ENCODE data around the gene EYA2.
"Not testable (repeated sequence)": the region's sequence is repeated elsewhere in the genome, so short reads cannot be mapped to it uniquely, and the experiment has no call there.

Gene EYA2

DNA sequence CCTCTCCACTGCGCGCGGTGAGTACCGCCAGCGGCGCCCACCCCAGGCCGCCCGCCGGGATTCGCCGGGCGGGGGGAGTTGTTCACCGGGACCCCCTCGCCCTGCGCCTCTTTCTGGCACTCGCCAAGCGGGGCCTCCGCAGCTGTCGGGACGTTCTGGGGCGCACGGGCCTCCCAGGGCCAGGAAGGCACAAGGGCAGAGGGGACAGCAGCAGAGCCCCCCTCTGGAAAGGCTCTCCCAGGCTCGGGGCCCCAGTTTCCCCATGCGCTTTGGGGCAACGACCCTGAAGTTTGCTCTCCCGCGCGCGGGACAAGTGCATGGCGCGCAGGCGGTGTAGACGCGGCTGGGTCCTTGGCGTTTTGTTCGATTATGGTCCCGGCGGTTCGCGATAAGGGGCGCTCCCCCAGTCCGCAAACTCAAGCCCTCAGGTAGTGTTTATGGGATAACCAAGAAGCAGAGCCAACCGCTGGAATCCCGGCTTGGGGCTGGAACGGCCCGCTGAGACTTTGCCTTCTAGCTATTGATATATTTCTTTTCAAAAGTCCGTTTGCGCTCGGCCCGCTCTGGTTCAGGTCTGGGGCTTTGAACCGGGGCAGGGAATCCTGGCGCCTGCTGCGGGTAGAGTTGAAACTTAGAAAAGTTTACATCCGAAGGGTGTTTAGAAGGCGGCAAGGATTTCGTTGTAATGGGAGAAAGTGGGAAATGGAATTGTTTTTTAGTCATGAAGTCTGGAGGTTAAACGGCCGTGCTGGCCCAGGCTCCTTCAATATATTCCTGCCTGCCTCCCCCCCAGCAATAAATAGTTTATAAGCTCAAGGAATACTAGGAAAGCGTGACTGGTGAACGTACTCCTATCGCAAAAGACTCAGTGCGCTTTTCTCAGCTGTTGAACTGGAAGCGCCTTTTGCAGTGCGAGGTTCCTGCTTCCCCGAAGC is 595 bp downstream of the EYA2 start:
- no peak for DNase-seq (ENCODE audit: low read depth in 1 of 2, low spot score in 1 of 2)

DNA sequence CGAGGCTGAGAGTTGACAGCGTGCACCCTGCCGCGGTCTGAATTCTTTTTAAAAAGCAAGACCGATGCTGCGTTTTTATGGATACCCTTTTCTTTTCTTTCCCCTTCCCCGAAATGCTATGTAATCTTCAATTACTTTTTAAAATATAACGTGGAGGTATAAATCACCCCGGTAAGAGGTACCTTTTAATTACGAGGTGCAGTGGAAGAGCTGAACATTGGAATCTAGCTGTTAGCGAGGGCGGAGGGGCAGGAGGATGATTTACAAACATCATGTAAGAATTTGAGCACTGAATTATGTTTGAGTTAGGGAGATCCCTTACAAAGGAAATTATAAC is 1.2 kb downstream of the EYA2 start:
- DNase-seq (ENCODE audit: low read depth in 1 of 2, low spot score in 1 of 2) = no peak

DNA sequence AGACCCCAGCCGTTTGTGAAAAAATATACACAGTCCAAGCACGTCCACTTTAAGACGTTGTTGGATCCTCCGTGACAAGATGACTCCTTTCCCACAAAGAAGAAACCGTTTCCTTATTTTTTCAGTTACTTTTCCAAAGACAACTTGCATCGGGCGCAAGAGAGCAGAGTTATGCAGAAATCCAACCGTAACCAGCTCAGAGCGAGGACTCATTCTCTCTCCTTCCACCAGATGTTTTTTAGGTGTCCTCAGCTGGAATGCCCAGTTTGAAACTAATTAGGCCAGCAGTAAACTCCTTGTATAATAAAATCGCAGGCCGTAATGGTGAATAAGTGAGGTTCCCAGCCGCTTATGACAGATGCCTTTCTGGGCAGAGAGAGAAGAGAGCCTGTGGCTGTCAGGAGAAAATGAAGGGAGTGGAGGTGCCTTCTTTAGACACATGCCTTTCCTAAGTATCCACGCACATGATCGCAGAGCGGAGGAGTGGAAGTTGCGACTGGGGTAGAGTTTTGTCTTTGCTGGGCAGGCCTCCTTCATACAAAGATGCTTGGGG is 2.8 kb downstream of the EYA2 start:
- no peak for DNase-seq (ENCODE audit: low read depth in 1 of 2, low spot score in 1 of 2)

DNA sequence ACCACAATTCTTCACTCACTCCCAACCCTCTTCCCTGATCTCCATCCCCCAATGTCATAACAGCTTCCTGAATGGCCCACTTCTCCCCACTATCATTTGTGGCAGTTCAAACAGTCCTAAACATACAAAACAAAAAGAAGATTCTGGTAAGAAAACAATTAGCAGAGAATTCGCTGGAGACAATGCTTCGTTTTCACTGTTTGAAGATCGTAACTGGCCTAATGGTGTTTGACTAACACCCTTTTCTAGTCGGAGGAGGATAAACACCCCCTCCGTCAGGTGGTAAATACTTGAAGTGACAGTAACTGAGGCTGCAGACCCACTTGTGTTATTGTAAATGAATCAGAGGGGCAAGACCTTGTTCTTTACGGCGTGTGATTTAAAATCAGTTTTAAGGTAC is 3.8 kb downstream of the EYA2 start:
- DNase-seq (ENCODE audit: low read depth in 1 of 2, low spot score in 1 of 2) = no peak

DNA sequence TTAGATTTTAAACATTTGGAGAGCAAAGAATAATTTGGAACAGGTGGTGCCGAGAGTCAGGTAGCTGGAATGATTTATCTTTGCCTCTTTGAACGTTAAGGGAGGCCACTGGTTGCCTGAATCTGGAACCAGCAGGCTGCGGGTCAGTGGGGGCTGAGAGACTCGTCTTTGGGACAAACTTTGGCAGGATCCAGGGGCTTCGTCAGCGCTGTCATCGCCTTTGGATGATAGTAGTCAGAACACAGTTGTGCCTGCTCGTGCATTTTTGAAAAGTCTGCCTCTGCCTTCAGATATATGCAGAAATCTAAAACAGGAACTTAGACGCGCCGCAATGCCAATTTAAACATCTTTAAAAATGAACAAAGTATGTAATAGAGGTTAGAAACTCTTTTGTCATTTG is 5.0 kb downstream of the EYA2 start:
- no peak for DNase-seq (ENCODE audit: low read depth in 1 of 2, low spot score in 1 of 2)

DNA sequence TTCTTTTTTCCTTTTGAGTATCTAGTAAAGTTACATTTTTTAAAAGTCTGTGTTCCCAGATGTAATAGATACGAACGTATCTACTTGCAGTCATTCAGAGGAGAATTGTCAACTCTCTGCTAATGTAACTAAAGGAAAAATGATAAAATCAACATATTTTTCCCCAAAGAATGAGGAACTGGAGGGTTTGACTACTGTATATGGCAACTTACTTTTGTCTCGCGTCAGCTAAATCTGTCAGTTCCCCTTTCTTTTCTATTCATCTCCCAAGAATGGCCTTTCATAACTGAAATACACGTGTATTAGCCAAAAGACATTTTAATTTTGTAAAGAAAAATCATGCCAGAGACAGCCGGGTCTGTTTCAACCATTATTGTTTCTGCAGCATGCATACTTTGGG is 5.4 kb downstream of the EYA2 start:
- no peak for DNase-seq (ENCODE audit: low read depth in 1 of 2, low spot score in 1 of 2)

DNA sequence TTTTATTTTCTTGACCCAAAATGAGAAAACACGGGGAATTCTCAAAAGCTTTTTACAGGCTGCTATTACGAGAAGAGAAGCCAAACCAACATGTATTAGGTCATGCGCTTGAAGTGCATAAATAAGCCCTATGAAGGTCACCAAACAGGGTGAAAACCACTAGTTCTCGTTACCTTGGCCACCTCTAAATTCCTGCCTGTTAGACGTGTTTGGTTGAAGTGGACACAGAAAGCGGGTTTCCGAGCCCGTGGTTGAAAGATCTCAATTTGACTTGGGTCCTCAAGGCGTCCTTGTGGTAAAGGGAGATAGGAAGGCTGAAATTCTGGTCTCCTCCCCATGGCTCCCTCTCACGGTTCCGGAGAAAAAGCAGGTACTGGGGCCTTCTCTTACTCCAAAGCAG is 6.2 kb downstream of the EYA2 start:
- DNase-seq (ENCODE audit: low read depth in 1 of 2, low spot score in 1 of 2) = no peak

DNA sequence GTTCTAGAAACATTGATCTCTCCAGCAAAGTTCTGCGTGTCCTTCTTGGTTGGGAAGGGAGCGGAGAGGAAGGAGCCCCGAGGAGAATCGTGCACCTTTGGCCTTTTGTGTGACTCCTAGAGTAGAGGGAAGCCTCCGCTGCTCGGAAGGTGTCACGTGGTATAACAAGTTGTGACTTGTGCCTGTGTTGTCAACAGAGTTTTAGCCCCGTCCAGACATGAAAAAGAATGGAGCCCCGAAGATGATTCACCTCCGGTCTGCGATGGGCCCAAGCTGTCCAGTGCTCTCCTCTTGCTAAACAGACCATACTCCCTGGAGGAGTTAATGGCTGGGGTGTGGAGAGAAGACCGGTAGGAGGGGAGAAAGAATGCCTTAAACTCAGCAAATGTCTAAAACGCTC is 7.0 kb downstream of the EYA2 start:
- DNase-seq (ENCODE audit: low read depth in 1 of 2, low spot score in 1 of 2) = no peak

DNA sequence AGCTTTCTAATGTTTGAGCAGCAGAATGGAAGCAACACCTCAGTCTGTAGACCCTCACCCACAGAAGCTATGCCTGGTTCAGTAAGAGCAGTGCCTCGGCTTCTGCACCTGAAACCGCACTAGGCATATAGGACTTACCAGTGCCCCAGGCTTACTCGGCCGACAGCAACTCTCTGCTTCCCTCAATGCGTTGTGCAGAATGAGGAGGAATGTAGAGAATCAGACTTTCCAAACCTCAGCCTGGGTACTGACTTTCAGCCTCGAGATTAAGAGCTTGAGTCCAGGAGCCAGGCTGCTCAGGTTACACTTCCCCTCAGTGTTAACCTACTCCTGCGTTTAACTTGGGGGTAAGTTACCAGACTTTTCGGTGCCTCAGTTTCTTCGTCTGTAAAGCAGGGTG is 8.6 kb downstream of the EYA2 start:
- no peak for DNase-seq (ENCODE audit: low read depth in 1 of 2, low spot score in 1 of 2)

DNA sequence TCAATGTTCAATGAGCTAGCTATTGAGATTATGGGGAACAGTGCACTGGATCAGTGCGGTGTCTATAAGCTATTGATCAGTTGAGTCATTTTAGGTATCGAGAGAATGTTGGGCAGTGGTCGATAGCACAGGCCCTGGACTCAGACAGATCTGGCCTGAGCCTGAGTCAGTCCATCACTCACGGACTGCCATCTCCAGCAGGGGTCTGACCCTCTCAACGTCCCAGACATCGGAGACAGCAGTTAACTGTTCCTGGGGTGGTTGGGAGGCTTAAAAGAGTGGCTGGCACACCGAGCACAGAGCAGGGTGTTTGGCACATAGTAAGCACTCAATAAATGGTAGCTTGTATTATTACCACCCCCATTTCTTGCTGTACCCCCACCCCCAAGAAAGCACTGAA is 9.3 kb downstream of the EYA2 start:
- DNase-seq (ENCODE audit: low read depth in 1 of 2, low spot score in 1 of 2) = no peak

DNA sequence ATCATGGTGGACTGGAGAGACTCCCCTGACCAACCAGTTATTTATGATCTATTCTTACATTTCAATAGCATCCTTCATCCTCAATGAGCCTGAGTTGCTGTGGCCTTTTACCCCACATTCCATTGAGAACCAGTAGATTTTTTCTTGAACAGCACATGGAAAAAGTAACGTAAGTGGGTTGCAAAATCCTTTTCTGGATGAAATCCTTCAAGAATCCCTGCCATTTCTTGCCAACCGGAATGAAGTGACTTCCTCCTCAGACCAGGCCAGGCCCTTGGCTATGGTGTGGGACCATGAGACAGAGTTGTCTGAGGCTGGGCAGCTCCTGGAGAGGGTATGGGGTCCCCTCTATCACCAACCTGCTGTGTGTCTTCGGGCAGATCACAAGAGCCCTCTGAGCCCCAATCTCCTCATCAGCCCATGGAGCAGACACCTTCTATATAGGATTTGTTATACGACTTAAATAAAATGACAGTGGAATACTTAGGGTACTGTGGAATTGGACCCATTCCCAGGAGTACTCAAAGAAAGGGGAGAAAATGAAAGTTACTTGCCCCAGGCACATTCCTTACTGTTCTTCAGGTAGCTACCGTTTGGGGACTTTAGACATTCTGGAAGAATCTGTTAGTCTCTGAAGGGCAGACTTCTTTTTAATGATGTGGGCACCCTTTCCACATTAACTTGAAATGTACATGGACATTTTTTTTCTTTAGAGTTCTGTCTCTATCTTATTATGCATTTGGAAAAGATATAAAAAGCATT is 10.9 kb downstream of the EYA2 start:
- DNase-seq (ENCODE audit: low read depth in 1 of 2, low spot score in 1 of 2) = no peak

DNA sequence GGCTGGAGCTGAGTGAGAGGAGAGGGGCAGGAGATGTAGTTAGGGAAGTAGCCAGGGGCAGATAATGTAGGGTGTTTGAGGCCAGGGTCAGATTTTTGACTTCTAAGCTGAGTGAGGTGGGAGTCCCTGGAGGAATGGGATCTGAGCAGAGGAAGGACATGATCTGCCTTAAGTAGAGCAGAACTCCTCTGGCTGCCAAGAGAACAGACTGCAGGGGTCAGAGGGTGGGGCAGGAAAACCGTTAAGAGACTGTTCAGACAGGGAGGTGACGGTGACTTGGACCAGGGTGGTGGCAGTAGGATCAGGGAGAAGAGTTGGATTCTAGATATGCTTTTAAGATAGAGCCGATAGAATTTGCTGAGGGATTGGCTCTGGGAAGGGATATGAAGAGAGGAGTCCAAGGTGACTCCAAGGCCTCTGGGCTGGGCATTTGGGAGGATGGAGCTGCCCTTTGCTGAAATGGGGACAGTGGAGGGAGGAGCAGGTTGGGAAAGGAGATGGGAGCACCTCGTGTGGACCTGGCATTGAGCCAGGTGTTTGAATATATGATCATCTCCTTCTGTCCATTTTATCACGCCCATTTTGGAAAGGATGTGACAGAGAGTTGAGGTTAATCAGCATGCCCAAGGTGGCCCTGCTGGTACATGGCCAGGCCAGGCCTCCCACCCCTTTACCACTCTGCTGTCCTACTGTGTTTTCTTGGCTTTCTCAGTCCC is 18.8 kb downstream of the EYA2 start:
- DNase-seq (ENCODE audit: low read depth in 1 of 2, low spot score in 1 of 2) = no peak

DNA sequence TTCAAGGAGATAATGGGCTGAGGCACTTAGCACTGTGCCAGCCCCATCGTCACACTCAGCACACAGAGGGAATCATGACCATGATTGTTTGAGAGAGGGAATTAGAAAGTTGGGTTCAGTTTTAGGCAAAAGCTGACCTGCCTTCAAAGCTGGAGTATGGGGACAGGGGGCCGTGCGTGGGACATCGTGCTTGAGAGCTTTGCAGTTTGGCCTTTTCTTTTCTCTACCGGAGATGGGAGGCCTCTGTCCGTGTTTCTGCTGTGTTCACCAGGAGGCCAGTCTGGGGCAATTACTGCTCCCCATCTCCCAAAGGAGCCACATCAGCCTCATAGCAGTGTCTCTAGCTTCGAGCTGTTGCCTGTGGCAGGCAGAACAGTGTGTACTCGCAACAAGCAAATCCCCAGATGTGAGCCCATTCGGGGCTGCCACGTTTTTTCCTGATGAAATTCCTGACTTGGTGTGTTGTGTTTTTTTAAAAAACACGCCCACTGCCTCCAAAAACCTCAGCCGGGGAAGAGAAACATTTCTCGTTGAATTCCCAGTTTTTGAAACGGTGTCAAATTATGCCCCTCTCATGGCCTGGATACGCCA is 20.2 kb downstream of the EYA2 start:
- no peak for DNase-seq (ENCODE audit: low read depth in 1 of 2, low spot score in 1 of 2)

DNA sequence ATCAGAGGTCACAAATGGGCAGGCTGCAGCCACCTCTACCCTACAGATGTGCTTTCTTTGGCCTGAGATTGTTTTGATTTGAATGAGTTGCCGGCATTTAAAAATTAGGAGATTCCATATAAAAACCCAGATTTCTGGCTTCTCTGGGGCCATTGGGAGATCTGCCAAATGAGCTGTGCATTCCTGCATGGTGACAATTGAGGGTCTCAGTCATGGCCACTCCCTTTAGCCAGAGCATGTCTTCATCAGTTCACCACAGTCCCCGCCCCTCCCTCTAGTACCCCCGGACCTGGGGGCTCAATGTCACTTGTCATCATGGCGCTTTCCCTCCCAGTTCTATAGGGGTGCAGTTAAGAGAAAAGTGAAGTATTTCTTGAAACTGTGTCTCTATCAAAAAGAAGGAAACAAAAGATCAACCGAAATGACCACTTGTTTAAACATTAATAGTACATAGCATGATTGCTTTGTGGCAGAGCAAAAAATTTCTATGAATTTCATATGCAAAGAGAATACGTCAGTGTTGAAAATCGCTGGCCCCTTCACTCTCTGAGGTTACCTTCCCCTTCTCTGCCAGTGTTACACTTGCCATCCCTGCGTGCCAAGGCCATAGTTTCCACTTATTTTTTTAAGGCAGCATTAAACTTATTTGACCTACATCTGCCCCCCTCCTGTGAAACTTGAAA is 21.1 kb downstream of the EYA2 start:
- DNase-seq (ENCODE audit: low read depth in 1 of 2, low spot score in 1 of 2) = no peak

DNA sequence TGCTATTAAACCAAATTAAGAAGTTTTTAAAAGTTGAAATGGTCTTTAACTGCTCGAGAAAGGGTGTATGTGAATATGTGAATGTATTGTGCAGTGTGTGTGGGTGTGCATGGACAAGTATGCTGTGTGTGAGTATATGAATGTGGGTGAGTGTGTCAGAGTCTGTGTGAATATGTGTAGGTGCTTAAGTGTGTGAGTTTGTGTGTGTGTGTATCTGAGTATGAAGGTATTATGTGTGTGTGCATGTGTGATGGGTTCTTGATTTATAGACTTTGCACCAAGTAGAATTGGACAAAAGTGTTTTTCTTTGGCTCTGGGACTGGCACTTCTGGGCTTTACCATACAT is 21.6 kb downstream of the EYA2 start:
- DNase-seq (ENCODE audit: low read depth in 1 of 2, low spot score in 1 of 2) = no peak

DNA sequence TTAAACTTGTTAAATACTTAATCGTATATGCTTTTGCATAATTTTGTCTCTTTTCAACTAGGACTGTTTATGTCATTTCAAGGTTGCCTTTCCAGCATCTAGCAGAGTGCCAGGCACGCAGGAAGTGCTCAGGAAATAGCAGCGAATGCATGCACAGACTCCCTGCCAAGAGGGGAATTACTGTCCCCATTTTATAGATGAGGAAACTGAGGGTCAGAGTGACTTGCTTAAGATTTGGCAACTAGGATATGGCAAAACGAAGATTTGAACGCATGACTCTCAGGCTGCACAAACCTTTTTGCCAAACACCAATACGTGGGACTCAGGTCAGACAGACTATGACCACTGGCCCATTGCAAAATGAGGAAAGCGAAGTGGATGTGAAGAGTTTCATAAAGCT is 22.5 kb downstream of the EYA2 start:
- no peak for DNase-seq (ENCODE audit: low read depth in 1 of 2, low spot score in 1 of 2)

DNA sequence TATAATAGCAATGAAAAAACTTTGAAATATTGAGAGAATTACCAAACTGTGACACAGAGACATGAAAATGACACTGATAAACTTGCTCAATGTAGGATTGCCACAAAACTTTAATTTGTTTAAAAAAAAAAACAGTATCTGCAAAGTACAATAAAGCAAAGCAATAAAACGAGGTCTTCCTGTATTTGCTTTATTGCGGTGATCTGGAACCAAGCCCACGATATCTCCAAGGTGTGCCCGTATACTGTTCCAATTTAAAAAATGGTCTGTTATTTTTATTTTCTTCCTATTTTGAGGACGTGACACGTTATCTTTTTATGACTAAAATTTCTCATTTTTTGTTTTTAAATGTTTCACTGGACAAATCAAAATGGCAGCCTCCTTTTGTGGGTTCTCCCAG is 25.5 kb downstream of the EYA2 start:
- DNase-seq (ENCODE audit: low read depth in 1 of 2, low spot score in 1 of 2) = no peak

DNA sequence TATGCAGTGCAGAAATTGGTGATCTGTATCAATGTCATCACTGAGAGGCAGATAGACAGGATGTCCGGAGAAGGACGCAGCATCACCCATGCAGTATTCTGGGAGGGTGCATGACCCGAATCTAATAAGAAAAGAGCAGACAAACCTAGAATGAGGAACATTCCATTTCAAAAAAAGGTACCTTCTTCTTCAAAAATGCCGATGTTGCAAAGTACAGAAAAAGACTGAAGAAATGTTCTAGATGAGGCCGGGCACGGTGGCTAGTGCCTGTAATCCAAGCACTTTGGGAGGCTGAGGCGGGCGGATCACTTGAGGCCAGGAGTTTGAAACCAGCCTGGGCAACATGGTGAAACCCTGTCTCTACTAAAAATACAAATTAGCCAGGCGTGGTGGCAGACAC is 28.2 kb downstream of the EYA2 start:
- not testable (repeated sequence) for DNase-seq (ENCODE audit: low read depth in 1 of 2, low spot score in 1 of 2)

DNA sequence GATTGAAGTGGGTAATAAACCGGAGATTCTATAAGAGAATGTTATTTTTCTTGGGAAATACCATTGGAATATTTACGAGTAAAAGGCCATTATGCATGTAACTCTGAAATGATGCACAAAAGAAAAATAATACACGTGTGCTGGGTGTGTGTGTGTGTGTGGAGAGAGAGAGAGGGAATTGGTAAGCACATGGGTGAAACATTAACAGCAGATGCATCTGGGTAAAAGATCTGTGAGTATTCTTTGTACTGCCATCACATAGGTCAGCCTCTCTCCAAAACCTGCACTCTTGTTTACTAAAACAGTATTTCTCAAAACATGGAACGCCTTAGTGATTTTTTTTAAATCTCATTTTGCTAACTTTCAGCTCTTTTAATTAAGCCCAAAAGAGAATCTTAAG is 28.9 kb downstream of the EYA2 start:
- no peak for DNase-seq (ENCODE audit: low read depth in 1 of 2, low spot score in 1 of 2)

DNA sequence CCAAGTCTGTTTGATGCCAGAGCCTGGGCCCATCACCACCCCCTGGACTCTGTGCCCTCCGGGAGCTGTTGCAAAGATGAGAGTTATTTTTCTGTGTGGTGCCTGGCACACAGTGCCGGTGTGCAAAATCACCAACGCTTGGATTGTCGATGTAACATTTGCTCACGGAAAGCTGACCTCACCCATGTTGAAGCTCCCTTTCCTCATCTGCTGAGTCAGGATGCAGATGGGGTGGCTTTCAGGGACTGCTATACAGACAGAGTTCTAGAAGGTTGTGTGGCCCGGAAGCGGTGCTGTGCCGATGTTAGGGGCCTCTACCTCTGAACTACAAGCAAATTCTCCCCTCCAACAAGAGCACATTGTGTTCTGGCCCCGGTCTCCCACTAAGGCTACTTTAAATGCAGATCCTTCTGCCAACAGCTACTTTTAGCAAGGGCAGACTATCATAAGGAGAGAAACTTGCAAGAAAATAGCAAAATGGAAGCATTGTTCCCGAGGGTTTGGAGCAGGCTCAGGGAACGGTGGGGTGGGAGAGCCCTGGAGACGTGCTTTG is 34.0 kb downstream of the EYA2 start:
- DNase-seq (ENCODE audit: low read depth in 1 of 2, low spot score in 1 of 2) = no peak

DNA sequence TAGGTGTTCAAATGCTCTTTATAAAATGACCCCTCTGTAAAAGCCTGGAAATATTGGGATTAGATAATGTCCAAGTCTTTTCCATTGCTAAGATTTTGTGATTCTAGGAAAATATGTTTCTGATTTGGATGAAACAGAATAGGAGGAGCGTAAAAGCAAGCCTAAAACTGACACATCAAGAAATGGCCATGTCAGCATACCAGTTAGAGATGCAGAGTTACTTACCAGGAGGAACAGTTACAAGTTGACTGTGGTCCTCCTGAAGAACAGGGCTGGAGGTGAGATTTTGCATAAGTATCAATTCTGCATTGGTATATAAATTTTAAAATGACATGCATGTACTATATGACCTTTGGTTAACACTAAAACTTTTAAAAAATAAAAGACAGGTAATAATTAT is 35.3 kb downstream of the EYA2 start:
- DNase-seq (ENCODE audit: low read depth in 1 of 2, low spot score in 1 of 2) = no peak

Measured in activated CD4-positive, alpha-beta T cell treated with anti-CD3 and anti-CD28 coated beads, Interleukin-2, amount 50 U/mL, for 24 hours (primary cell).